Stomach (tissue), 4 donors: ENCODE data around the gene SLC24A3.

ENCODE experiments used
- EP300 ChIP-seq: sonication (generic); formaldehyde crosslinking; IDR thresholded peaks from one replicate; pipeline ENCODE4 v1.6.1; 2017; ENCODE audit warnings: antibody characterized with exemption
- POLR2A ChIP-seq, 4 donors: fragments of 450-650 bp; IDR thresholded peaks; one replicate each; pipeline ENCODE4 v1.6.1; 2016; ENCODE audit warnings: antibody characterized with exemption in 4 of 4, control low read depth in 2 of 4, mild to moderate bottlenecking in 1 of 4, moderate library complexity in 1 of 4
- TF ChIP-seq, protein P1 (sequence below), 7 experiments: fragments of 450-650 bp in 4 of 7; fragments of 200-600 bp in 3 of 7; sonication (generic) in 3 of 7; IDR thresholded peaks; one replicate each; pipeline ENCODE4 v1.5.1; 2016 to 2019; ENCODE audit warnings: antibody characterized with exemption in 7 of 7, control low read depth in 2 of 7, mild to moderate bottlenecking in 1 of 7

DNA sequence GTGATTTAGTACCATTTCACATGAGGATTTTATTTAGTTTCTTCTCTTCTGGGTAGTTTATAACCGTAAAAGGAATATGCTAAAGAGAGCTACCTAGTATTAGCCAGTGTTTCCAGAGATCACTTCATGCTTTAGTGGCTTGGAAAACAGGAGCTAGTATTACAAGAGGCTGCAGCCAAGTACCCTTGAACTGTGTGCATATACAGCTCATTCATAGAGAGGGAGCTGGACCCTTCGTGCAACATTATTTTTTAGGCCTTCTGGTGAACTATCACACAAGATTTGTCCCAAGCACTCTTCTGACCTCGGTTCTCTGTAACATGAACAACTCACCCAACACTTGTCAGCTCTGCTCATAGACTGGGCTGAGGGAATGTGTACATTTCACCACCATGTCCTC lies 470.7 kb downstream of the SLC24A3 start:
- TF ChIP-seq, protein P1, sequence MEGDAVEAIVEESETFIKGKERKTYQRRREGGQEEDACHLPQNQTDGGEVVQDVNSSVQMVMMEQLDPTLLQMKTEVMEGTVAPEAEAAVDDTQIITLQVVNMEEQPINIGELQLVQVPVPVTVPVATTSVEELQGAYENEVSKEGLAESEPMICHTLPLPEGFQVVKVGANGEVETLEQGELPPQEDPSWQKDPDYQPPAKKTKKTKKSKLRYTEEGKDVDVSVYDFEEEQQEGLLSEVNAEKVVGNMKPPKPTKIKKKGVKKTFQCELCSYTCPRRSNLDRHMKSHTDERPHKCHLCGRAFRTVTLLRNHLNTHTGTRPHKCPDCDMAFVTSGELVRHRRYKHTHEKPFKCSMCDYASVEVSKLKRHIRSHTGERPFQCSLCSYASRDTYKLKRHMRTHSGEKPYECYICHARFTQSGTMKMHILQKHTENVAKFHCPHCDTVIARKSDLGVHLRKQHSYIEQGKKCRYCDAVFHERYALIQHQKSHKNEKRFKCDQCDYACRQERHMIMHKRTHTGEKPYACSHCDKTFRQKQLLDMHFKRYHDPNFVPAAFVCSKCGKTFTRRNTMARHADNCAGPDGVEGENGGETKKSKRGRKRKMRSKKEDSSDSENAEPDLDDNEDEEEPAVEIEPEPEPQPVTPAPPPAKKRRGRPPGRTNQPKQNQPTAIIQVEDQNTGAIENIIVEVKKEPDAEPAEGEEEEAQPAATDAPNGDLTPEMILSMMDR (IDR thresholded peaks at IDR 0.05) = no peak
- TF ChIP-seq EP300 (no peak), POLR2A (IDR thresholded peaks at IDR 0.05) (no peak)
